Pancreas (tissue), 10 donors: ENCODE data around the gene SCMH1. TPM values are rescaled to one million over a fixed set of nuclear protein-coding genes. Genes with fewer than 3 reads are reported as not detected.
"Not testable (repeated sequence)": the region's sequence is repeated elsewhere in the genome, so short reads cannot be mapped to it uniquely, and the experiment has no call there.

Experiments
- ATAC-seq, 4 donors: fragments of 200-7000 bp; cut with Tn5 transposase; one replicate each; pipeline versions ENCODE4 v1.8.0 to v1.9.1; 2020; ENCODE audit warnings: mild to moderate bottlenecking in 4 of 4, moderate library complexity in 4 of 4
- DNase-seq, 6 donors: peaks; one replicate each; pipeline ENCODE4 v3.0.0-alpha.2; 2020
- FAIRE-seq: peaks from 2 replicates; lab custom pipeline; 2012; peaks lifted over from hg19 to GRCh38; lab: Jason Lieb, UNC
- H3K27ac ChIP-seq, 4 donors: fragments of 200-600 bp; sonication (generic); 1 replicate in 3 of 4; 2 replicates in 1 of 4; pipeline versions ENCODE4 v1.5.0 to v1.8.0; 2020
- H3K27me3 ChIP-seq, 4 donors: fragments of 200-600 bp; one replicate each; pipeline ENCODE4 v1.8.0; 2021
- H3K36me3 ChIP-seq, 3 donors: fragments of 200-600 bp; sonication (generic) in 1 of 3; one replicate each; pipeline versions ENCODE4 v1.5.0 to v1.8.0; 2020 to 2021
- H3K4me1 ChIP-seq, 3 donors: fragments of 200-600 bp; one replicate each; pipeline ENCODE4 v1.8.0; 2021
- H3K4me3 ChIP-seq, 4 donors: fragments of 200-600 bp; sonication (generic) in 2 of 4; one replicate each; pipeline versions ENCODE4 v1.5.0 to v1.8.0; 2020 to 2021
- H3K9me3 ChIP-seq, 4 donors: fragments of 200-600 bp; one replicate each; pipeline ENCODE4 v1.8.0; 2021
- WGBS, 2 donors: extraction: QIAGEN DNeasy Blood & Tissue Kit; methylation state at CpG; one replicate each; pipeline ENCODE4 v1.1.7; 2013; 5-methylcytosine and 5-hydroxymethylcytosine counted together
- intact Hi-C, 3 donors: fragments of 100-400 bp; cut with DNase I; formaldehyde crosslinking; loops; one replicate each; pipeline versions ENCODE4 v1.11.1 to v1.14.2; 2022
- polyA plus RNA-seq, 2 donors: library from polyadenylated mRNA; stranded (reverse); fragments of 200-250 nt; gene quantifications; one replicate each; pipeline ENCODE4 v1.2.3, GENCODE V29; 2013
- total RNA-seq, 6 donors: library from RNA; stranded (reverse); fragmentation: NEBNext Ultra II Directional in 4 of 6; extraction: Animal tissue kit (Norgen Biotek cat#: 25700) in 4 of 6; gene quantifications; one replicate each; pipeline versions ENCODE4 v1.2.1 to v1.2.4, GENCODE V29; 2021 to 2023
- TF ChIP-seq, protein P1 (sequence below), 4 donors: fragments of 200-600 bp; sonication (generic) in 3 of 4; IDR thresholded peaks; one replicate each; pipeline versions ENCODE4 v1.5.0 to v1.8.0; 2021; ENCODE audit warnings: antibody characterized with exemption in 4 of 4
- donor health status: healthy with polysubstance abuse.
- donor health status: DM: no; HTN: no; CAD: no; lungs with moderate emphysema.
- donor health status: DM: no; HTN: no; CAD: no.
- donor health status: control.
- donor health status: control.
- donor health status: Bipolar disorder and iron deficiency.
- donor health status: DM: yes; HTN: yes; CAD: no.
- donor health status: DM: no; HTN: no; CAD: no.
- donor health status: DM: no; HTN: no; CAD: no.
- donor health status: DM: yes; HTN: yes; CAD: no.

The SCMH1 gene
- total and polyA plus RNA-seq, 8 donors: 24.5 to 41.9 (median 29.9) TPM

- no peak for DNase-seq
These were observed 123.5 kb downstream of the SCMH1 start for GRCh38 chr1:41118645-41119044.

GRCh38 chr1:41117241-41117640, 124.9 kb downstream of the SCMH1 start:
- H3K9me3 ChIP-seq, FAIRE-seq, H3K4me1 ChIP-seq, H3K36me3 ChIP-seq, DNase-seq, H3K4me3 ChIP-seq, intact Hi-C loops, H3K27me3 ChIP-seq, H3K27ac ChIP-seq, ATAC-seq: not testable (repeated sequence)
- WGBS, 2 donors: 88 to 90% methylated on average over 12 to 13 of the region's 15 CpGs

More at GRCh38 chr1:41118645-41119044, 123.5 kb downstream of the SCMH1 start:
- Histone ChIP-seq H3K4me1 (no peaks in the 10 kb centered on the region), H3K4me3 (no peak overlapping the region), H3K9me3 (no peaks in the 10 kb centered on the region), H3K36me3 (no peaks in the 10 kb centered on the region), H3K27ac (no peak overlapping the region), H3K27me3 (no peaks in the 10 kb centered on the region)
- ATAC-seq (no peak), FAIRE-seq (no peak)
- TF ChIP-seq, protein P1, sequence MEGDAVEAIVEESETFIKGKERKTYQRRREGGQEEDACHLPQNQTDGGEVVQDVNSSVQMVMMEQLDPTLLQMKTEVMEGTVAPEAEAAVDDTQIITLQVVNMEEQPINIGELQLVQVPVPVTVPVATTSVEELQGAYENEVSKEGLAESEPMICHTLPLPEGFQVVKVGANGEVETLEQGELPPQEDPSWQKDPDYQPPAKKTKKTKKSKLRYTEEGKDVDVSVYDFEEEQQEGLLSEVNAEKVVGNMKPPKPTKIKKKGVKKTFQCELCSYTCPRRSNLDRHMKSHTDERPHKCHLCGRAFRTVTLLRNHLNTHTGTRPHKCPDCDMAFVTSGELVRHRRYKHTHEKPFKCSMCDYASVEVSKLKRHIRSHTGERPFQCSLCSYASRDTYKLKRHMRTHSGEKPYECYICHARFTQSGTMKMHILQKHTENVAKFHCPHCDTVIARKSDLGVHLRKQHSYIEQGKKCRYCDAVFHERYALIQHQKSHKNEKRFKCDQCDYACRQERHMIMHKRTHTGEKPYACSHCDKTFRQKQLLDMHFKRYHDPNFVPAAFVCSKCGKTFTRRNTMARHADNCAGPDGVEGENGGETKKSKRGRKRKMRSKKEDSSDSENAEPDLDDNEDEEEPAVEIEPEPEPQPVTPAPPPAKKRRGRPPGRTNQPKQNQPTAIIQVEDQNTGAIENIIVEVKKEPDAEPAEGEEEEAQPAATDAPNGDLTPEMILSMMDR (IDR thresholded peaks at IDR 0.05): no peak
- intact Hi-C loops: no loop called here

GRCh38 chr1:41110736-41111135, 131.4 kb downstream of the SCMH1 start:
- ATAC-seq (no peak), FAIRE-seq (no peak), DNase-seq (no peak)
- H3K36me3 ChIP-seq: peaks cover 0 to 9% (median 0%) of the 10 kb centered on the region in 3 donors
- TF ChIP-seq, protein P1 (IDR thresholded peaks at IDR 0.05): no peak
- no peaks in the 10 kb centered on the region for H3K27me3 ChIP-seq
- peaks cover 22 to 33% (median 27%) of the 10 kb centered on the region in 3 donors for H3K4me1 ChIP-seq
- 59 to 73% methylated on average over 1 of the region's 1 CpG for WGBS, 2 donors
- no peak overlapping the region for H3K4me3 ChIP-seq
- H3K9me3 ChIP-seq: no peaks in the 10 kb centered on the region
- peak overlapping the region in 3 of 4 donors; percentile 2 to 96 (median 92) for H3K27ac ChIP-seq
- intact Hi-C loops: no loop called here

DNA sequence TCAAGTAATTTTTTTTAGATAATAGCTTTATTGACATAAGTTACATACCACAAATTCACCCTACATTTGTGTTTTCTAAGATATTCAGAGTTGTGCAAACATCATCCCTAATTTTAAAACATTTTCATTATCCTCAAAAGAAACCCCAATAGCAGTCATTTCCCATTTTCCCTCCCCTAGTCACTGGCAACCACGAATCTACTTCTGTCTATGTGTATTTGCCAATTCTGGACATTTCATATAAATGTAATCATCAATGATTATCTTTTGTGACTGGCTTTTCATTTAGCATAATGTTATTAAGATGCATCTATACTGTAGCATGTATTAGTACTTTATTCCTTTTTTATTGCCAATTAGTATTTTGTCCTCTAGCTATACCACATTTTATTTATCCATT, 131.8 kb downstream of the SCMH1 start:
- 44 to 48% methylated on average over 1 of the region's 1 CpG for WGBS, 2 donors

DNA sequence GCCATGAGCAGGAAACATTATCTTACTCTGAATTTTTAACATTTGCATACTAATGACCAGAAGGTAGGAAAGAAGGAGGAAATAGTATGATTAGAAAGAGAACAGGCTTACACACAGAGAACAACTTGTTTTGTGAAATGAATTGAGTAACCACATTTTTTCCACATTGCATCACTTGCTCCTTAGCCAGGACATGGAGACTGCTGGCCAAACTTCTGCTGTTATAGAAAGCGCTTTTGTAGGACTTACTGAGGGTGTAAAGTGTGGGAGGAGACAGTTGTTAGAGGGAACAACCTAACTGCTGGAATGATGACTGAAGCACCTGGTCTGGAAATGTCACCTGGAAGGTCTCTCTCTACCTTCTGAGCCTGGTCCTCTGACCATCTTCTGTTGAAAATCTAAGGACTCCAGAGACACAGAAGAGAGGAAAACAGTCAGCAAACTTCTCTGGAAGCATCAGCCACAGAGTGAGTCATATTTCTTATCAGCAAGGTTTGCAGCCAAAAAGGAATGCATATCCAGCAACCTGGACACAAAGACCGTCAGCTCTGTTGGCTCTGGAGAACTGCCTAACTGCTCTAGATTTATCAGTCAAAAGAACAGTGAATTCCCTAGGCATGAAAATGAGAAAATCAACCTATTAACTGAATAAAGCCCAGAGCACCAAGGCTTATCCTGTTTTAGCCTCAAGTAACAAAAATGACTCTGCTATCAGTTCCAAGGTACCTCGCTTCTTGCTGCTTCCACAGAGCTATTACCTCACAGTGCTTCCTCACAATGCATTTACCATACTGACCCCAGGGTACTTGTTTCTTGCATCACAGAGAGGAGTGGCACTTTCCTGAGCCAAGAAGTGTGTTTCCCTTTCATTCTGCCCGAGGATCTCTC, 132.6 kb downstream of the SCMH1 start:
- Histone ChIP-seq H3K27me3 (no peaks in the 10 kb centered on the region), H3K27ac (peak overlapping the region; percentile 84 to 96 (median 88)), H3K4me1 (peaks cover 22 to 33% (median 27%) of the 10 kb centered on the region in 3 donors), H3K9me3 (no peaks in the 10 kb centered on the region), H3K36me3 (peaks cover 0 to 9% (median 0%) of the 10 kb centered on the region in 3 donors), H3K4me3 (no peak overlapping the region)
- intact Hi-C loops: no loop called here
- 15 to 21% methylated on average over 4 of the region's 4 CpGs for WGBS, 2 donors
- ATAC-seq (peak; percentile 87 to 94 (median 89)), DNase-seq (peak in 3 of 6 donors; percentile 45 to 61 (median 54)), FAIRE-seq (peak; percentile 97)
- TF ChIP-seq, protein P1 (IDR thresholded peaks at IDR 0.05): no peak

More for the DNA sequence above, 131.8 kb downstream of the SCMH1 start:
- Histone ChIP-seq H3K4me1 (peaks cover 22 to 33% (median 27%) of the 10 kb centered on the region in 3 donors), H3K27me3 (no peaks in the 10 kb centered on the region), H3K4me3 (no peak overlapping the region), H3K36me3 (peaks cover 0 to 9% (median 0%) of the 10 kb centered on the region in 3 donors), H3K27ac (peak overlapping the region; percentile 2 to 96 (median 88)), H3K9me3 (no peaks in the 10 kb centered on the region)
- DNase-seq (no peak), FAIRE-seq (no peak), ATAC-seq (no peak)
- TF ChIP-seq, protein P1 (IDR thresholded peaks at IDR 0.05): no peak
- intact Hi-C loops: no loop called here
